ENCODE measurements around the gene STYXL1.

GRCh38 chr7:75984130-75985008, 63.4 kb downstream of the STYXL1 start:
- no peak for TF ChIP-seq EZH2 (IDR thresholded peaks at IDR 0.05; ENCODE audit: borderline replicate concordance, low read depth, low read length, severe bottlenecking)
- TF ChIP-seq CTCF (IDR thresholded peaks at IDR 0.05; ENCODE audit: borderline replicate concordance, extremely low read depth, low read length, poor library complexity, severe bottlenecking) = no peak
